HepG2 (cell line): ENCODE data around the gene SCT. TPM values are rescaled to one million over a fixed set of nuclear protein-coding genes. Genes with fewer than 3 reads are reported as not detected.
A peak's percentile ranks its signal among the peaks of the same experiment; 100 is the strongest.

Experiments used
- ATAC-seq: fragments of 200-7000 bp; cut with Tn5 transposase; 3 replicates; pipeline ENCODE4 v1.9.1; 2020; ENCODE audit warnings: mild to moderate bottlenecking, moderate library complexity
- BruUV-seq: library from RNA; stranded (reverse); fragments of 400-500 nt; replicated peaks from 2 replicates; lab custom pipeline; 2021; lab: Mats Ljungman, UMichigan
- CTCF ChIA-PET: fragments of 300-600 bp; formaldehyde crosslinking; extraction: SDS; loops from one replicate; lab custom pipeline; 2021; ENCODE audit warnings: low total read pairs, inconsistent platforms, low intra/inter-chr PET ratio; lab: Yijun Ruan, JAX
- POLR2A ChIA-PET: fragments of 350-600 bp; sonication (Branson Sonifier 250); formaldehyde crosslinking; loops from one replicate; lab custom pipeline; 2020; ENCODE audit warnings: antibody characterized with exemption, inconsistent platforms; lab: Yijun Ruan, JAX
- DNase-seq: peaks from one replicate; pipeline ENCODE4 v3.0.0-alpha.2; 2015; ENCODE audit warnings: low spot score
- FAIRE-seq: peaks from 3 replicates; lab custom pipeline; 2011; peaks lifted over from hg19 to GRCh38; lab: Jason Lieb, UNC
- H2AFZ ChIP-seq: one replicate; pipeline ENCODE4 v1.6.1; 2011; ENCODE audit warnings: low read length, inconsistent platforms
- H3K27ac ChIP-seq: fragments of 300-600 bp; 3 replicates; pipeline ENCODE4 v1.8.0; 2011; ENCODE audit warnings: mixed run types, mild to moderate bottlenecking, mixed read lengths, low read length, inconsistent platforms; ENCODE audit not compliant: insufficient read depth; ENCODE audit errors: extremely low read length
- H3K27me3 ChIP-seq, 2 experiments: fragments of 200-600 bp in 1 of 2; 2 replicates in 1 of 2; 3 replicates in 1 of 2; pipeline versions ENCODE4 v1.6.0 to v1.8.0; 2011; ENCODE audit warnings: low read length in 2 of 2, mild to moderate bottlenecking in 2 of 2, moderate library complexity in 2 of 2, inconsistent platforms in 1 of 2; ENCODE audit not compliant: insufficient read depth in 2 of 2, control insufficient read depth in 1 of 2
- H3K36me3 ChIP-seq, 2 experiments: fragments of 200-600 bp in 1 of 2; replicated peaks in 1 of 2; 2 replicates in 1 of 2; 3 replicates in 1 of 2; pipeline versions ENCODE4 v1.5.1 to v1.8.0; 2011; ENCODE audit warnings: low read length in 2 of 2, inconsistent platforms in 1 of 2; ENCODE audit not compliant: insufficient read depth in 2 of 2, control insufficient read depth in 1 of 2
- H3K4me1 ChIP-seq: 2 replicates; pipeline ENCODE4 v1.5.1; 2012; ENCODE audit warnings: low read length, inconsistent platforms; ENCODE audit not compliant: insufficient read depth
- H3K4me2 ChIP-seq: 2 replicates; pipeline ENCODE4 v1.6.0; 2011; ENCODE audit warnings: low read depth, low read length, inconsistent platforms
- H3K4me3 ChIP-seq, 3 experiments: fragments of 200-600 bp in 1 of 3; sonication (generic), shearing (Covaris generic) in 1 of 3; replicated peaks in 1 of 3; 2 replicates each; pipeline ENCODE4 v1.5.1; 2011 to 2016; ENCODE audit warnings: low read length in 3 of 3, inconsistent platforms in 2 of 3, low read depth in 2 of 3, mild to moderate bottlenecking in 2 of 3, control low read depth in 1 of 3, mixed read lengths in 1 of 3; ENCODE audit not compliant: insufficient read depth in 1 of 3
- H3K79me2 ChIP-seq: one replicate; pipeline ENCODE4 v1.6.1; 2011; ENCODE audit warnings: low read length, inconsistent platforms; ENCODE audit not compliant: insufficient read depth
- H3K9ac ChIP-seq: 2 replicates; pipeline ENCODE4 v1.6.0; 2011; ENCODE audit warnings: mild to moderate bottlenecking, low read depth, low read length, inconsistent platforms; ENCODE audit not compliant: insufficient read depth
- H3K9me3 ChIP-seq: 2 replicates; pipeline ENCODE4 v1.5.1; 2012; ENCODE audit warnings: mild to moderate bottlenecking, low read length
- H4K20me1 ChIP-seq: 2 replicates; pipeline ENCODE4 v1.6.0; 2011; ENCODE audit warnings: inconsistent platforms, mild to moderate bottlenecking, low read length, moderate library complexity; ENCODE audit not compliant: insufficient read depth
- AGO2 ChIP-seq: fragments of 200-400 bp; formaldehyde crosslinking; optimal IDR thresholded peaks from 2 replicates; pipeline ENCODE3; 2017; ENCODE audit warnings: mild to moderate bottlenecking, low read depth, low read length, moderate library complexity
- CCDC6 ChIP-seq: sonication (generic); formaldehyde crosslinking; IDR thresholded peaks from 2 replicates; pipeline ENCODE4 v1.8.1; 2022; ENCODE audit warnings: mild to moderate bottlenecking, missing genetic modification reagents, moderate library complexity
- DMTF1 ChIP-seq: sonication (generic); formaldehyde crosslinking; IDR thresholded peaks from 2 replicates; pipeline ENCODE4 v1.4.0; 2020; ENCODE audit warnings: mild to moderate bottlenecking, missing genetic modification reagents
- FOSL2 ChIP-seq: sonication (generic); formaldehyde crosslinking; IDR thresholded peaks from 2 replicates; pipeline ENCODE4 v1.4.0; 2020; ENCODE audit warnings: missing genetic modification reagents
- HNF4A ChIP-seq: sonication (generic); formaldehyde crosslinking; IDR thresholded peaks from 2 replicates; pipeline ENCODE4 v1.4.0; 2020; ENCODE audit warnings: missing genetic modification reagents
- HOXA7 ChIP-seq: sonication (generic); formaldehyde crosslinking; IDR thresholded peaks from 2 replicates; pipeline ENCODE4 v1.8.1; 2022; ENCODE audit warnings: mild to moderate bottlenecking, missing genetic modification reagents, moderate library complexity
- NFRKB ChIP-seq: fragments of 450-650 bp; IDR thresholded peaks from 2 replicates; pipeline ENCODE4 v1.6.1; 2017
- PHF20 ChIP-seq: sonication (generic); formaldehyde crosslinking; IDR thresholded peaks from 2 replicates; pipeline ENCODE4 v1.5.0; 2020; ENCODE audit warnings: mild to moderate bottlenecking, missing genetic modification reagents
- POLR2A ChIP-seq, 2 experiments: IDR thresholded peaks; 2 replicates each; pipeline ENCODE4 v1.6.1; 2011; ENCODE audit warnings: low read depth in 2 of 2, low read length in 2 of 2, mild to moderate bottlenecking in 1 of 2, moderate library complexity in 1 of 2; ENCODE audit not compliant: insufficient read depth in 1 of 2
- PPARG ChIP-seq: conservative IDR thresholded peaks from 2 replicates; pipeline ENCODE4 v1.6.1; 2016; ENCODE audit warnings: missing biosample characterization, missing genetic modification reagents
- SCMH1 ChIP-seq: sonication (generic); formaldehyde crosslinking; IDR thresholded peaks from 2 replicates; pipeline ENCODE4 v1.9.0; 2021; ENCODE audit warnings: missing genetic modification reagents, mild to moderate bottlenecking, borderline replicate concordance
- TMF1 ChIP-seq: sonication (generic); formaldehyde crosslinking; IDR thresholded peaks from 2 replicates; pipeline ENCODE4 v1.8.1; 2022; ENCODE audit warnings: low read depth, missing genetic modification reagents
- ZC3H13 ChIP-seq: sonication (generic); formaldehyde crosslinking; IDR thresholded peaks from 2 replicates; pipeline ENCODE4 v1.8.1; 2023; ENCODE audit warnings: mild to moderate bottlenecking, missing genetic modification reagents, moderate library complexity
- ZNF160 ChIP-seq: sonication (generic); formaldehyde crosslinking; IDR thresholded peaks from 2 replicates; pipeline ENCODE4 v1.8.0; 2022; ENCODE audit warnings: mild to moderate bottlenecking, inconsistent platforms, missing genetic modification reagents
- ZNF343 ChIP-seq: sonication (generic); formaldehyde crosslinking; IDR thresholded peaks from 2 replicates; pipeline ENCODE4 v1.4.0; 2020; ENCODE audit warnings: mild to moderate bottlenecking, missing genetic modification reagents
- WGBS: methylation state at CpG from one replicate; pipeline ENCODE4 v1.1.6; 2017; ENCODE audit warnings: low lambda C conversion rate; 5-methylcytosine and 5-hydroxymethylcytosine counted together
- in situ Hi-C: cut with HindIII; loops from 2 replicates; pipeline ENCODE4 v1.10.0; 2017; ENCODE audit warnings: low pct_unique_long_range_greater_than_20kb; ENCODE audit not compliant: extremely low pct_ligation_motif_present
- intact Hi-C: fragments of 100-400 bp; cut with micrococcal nuclease; formaldehyde crosslinking; loops from one replicate; pipeline ENCODE4 v1.10.0; 2022; ENCODE audit not compliant: unreplicated experiment
- polyA plus RNA-seq, 8 experiments: library from polyadenylated mRNA; depleted of rRNA in 3 of 8; stranded (reverse) in 7 of 8; unstranded in 1 of 8; fragments of >200 nt; fragmentation: Illumina TruSeq in 4 of 8; extraction: Trizol in 4 of 8; gene quantifications; 2 replicates each; pipeline versions ENCODE4 v1.2.1 to v1.2.3, GENCODE V29; 2011 to 2016; ENCODE audit warnings: low read depth in 4 of 8, missing spikeins in 1 of 8, mixed read lengths in 1 of 8; ENCODE audit not compliant: insufficient read depth in 1 of 8
- total RNA-seq, 5 experiments: library from RNA; depleted of rRNA; stranded (reverse); fragments of >200 nt; fragmentation: Illumina TruSeq; extraction: Trizol; gene quantifications; 2 replicates each; pipeline ENCODE4 v1.2.3, GENCODE V29; 2016; ENCODE audit warnings: low read depth in 1 of 5
- TF ChIP-seq, protein P1 (sequence below): sonication (generic); formaldehyde crosslinking; IDR thresholded peaks from 2 replicates; pipeline ENCODE4 v1.4.0; 2020; ENCODE audit warnings: missing genetic modification reagents, borderline replicate concordance

SCT gene
- total and polyA plus RNA-seq, 2 of the 13 experiments (the other 11 are each of a cell fraction or from before 2014, with no cell fraction given): not detected

DNA sequence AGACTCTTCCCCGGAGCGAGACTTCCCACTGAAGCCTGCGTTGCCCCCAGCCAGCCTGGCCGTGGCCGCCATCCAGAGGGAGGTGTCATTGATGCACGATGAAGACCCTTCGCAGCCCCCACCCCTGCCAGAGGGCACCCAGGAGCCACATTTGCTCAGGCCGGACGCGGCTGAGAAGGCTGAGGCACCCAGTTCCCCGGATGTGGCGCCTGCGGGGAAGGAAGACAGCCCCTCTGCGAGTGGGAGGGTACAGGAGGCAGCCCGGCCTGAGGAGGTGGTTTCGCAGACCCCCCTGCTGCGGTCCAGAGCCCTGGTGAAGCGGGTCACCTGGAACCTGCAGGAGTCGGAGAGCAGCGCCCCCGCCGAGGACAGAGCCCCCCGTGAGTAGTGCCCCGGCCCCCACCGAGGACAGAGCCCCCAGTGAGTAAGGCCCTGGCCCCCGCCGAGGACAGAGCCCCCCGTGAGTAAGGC lies 17.6 kb downstream of the SCT start:
- no peak for FAIRE-seq
- Histone ChIP-seq H3K4me2 (no peak overlapping the region), H3K27ac (no peak overlapping the region), H3K27me3 (no peaks in the 10 kb centered on the region), H3K9me3 (no peaks in the 10 kb centered on the region), H3K9ac (no peak overlapping the region), H3K4me1 (no peaks in the 10 kb centered on the region), H4K20me1 (peaks cover 3% of the 10 kb centered on the region; the same call in 1 of the 2 replicates), H3K36me3 (peaks cover 54 to 88% of the 10 kb centered on the region in 2 experiments; a peak in 4 of 5 replicates), H3K4me3 (no peak overlapping the region), H3K79me2 (no peaks in the 10 kb centered on the region), H2AFZ (no peak overlapping the region)
- POLR2A ChIA-PET: no interaction called here
- DNase-seq: no peak
- CTCF ChIA-PET: no interaction called here
- intact Hi-C loops: no loop called here
- ATAC-seq: no peak
- 97% methylated on average over 17 of the region's 28 CpGs for WGBS
- in situ Hi-C loops: no loop called here
- TF ChIP-seq, protein P1, sequence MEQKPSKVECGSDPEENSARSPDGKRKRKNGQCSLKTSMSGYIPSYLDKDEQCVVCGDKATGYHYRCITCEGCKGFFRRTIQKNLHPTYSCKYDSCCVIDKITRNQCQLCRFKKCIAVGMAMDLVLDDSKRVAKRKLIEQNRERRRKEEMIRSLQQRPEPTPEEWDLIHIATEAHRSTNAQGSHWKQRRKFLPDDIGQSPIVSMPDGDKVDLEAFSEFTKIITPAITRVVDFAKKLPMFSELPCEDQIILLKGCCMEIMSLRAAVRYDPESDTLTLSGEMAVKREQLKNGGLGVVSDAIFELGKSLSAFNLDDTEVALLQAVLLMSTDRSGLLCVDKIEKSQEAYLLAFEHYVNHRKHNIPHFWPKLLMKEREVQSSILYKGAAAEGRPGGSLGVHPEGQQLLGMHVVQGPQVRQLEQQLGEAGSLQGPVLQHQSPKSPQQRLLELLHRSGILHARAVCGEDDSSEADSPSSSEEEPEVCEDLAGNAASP: no peak
- TF ChIP-seq ZNF343 (CRISPR knock-in tag): no peak
- TF ChIP-seq HNF4A (CRISPR knock-in tag): no peak
- 0 out of 4 replicates have a peak, but pooled peaks of 1 of the 2 experiments have one; percentile 20 for TF ChIP-seq POLR2A (IDR thresholded peaks at IDR 0.05; ENCODE audit: insufficient read depth in 1 of 2, low read depth in 2 of 2, low read length in 2 of 2)
- peak; percentile 20 for TF ChIP-seq AGO2
- no peak for TF ChIP-seq HOXA7 (CRISPR knock-in tag)
- no TSS peak for BruUV-seq

- in situ Hi-C loops (no loop called here), intact Hi-C loops (no loop called here)
- peaks cover 58 to 92% of the 10 kb centered on the region in 2 experiments; a peak in 4 of 5 replicates for H3K36me3 ChIP-seq
Observed at GRCh38 chr11:608791-609251, 18.2 kb downstream of the SCT start.

More at GRCh38 chr11:608791-609251, 18.2 kb downstream of the SCT start:
- Histone ChIP-seq H3K9me3 (no peaks in the 10 kb centered on the region), H2AFZ (no peak overlapping the region), H3K79me2 (no peaks in the 10 kb centered on the region), H3K27ac (no peak overlapping the region), H3K4me3 (no peak overlapping the region), H3K4me2 (no peak overlapping the region), H3K9ac (no peak overlapping the region), H4K20me1 (peaks cover 6% of the 10 kb centered on the region; the same call in 1 of the 2 replicates), H3K4me1 (no peaks in the 10 kb centered on the region), H3K27me3 (no peaks in the 10 kb centered on the region)
- FAIRE-seq (no peak), ATAC-seq (no peak), DNase-seq (no peak)
- BruUV-seq: no TSS peak
- CTCF ChIA-PET: no interaction called here
- TF ChIP-seq PPARG (CRISPR knock-in tag): no peak
- TF ChIP-seq ZNF160: no peak
- no peak for TF ChIP-seq TMF1 (CRISPR knock-in tag)
- TF ChIP-seq CCDC6 (CRISPR knock-in tag): no peak
- peak; percentile 53 for TF ChIP-seq AGO2
- no peak for TF ChIP-seq FOSL2 (CRISPR knock-in tag)
- no peak for TF ChIP-seq NFRKB
- no peak for TF ChIP-seq SCMH1
- TF ChIP-seq ZC3H13 (CRISPR knock-in tag): peak; percentile 2; the same call in 1 of the 2 replicates
- no peak for TF ChIP-seq DMTF1 (CRISPR knock-in tag)
- TF ChIP-seq PHF20 (CRISPR knock-in tag): no peak
- 94% methylated on average over 17 of the region's 28 CpGs for WGBS
- POLR2A ChIA-PET: no interaction called here
